Endothelial cell of umbilical vein (primary cell): ENCODE results near the gene TLCD2.
"Not testable (repeated sequence)": the region's sequence is repeated elsewhere in the genome, so short reads cannot be mapped to it uniquely, and the experiment has no call there.

ENCODE experiments used
- CTCF ChIP-seq, 2 donors: IDR thresholded peaks; 1 replicate in 1 of 2; 2 replicates in 1 of 2; pipeline ENCODE4 v1.5.1; 2011; ENCODE audit warnings: low read length in 2 of 2, mild to moderate bottlenecking in 2 of 2, moderate library complexity in 2 of 2, control low read depth in 1 of 2, inconsistent platforms in 1 of 2, low read depth in 1 of 2; ENCODE audit not compliant: insufficient read depth in 1 of 2; ENCODE audit errors: extremely low read depth in 1 of 2
- GATA2 ChIP-seq: IDR thresholded peaks from 2 replicates; pipeline ENCODE4 v1.7.0; 2011; ENCODE audit warnings: low read depth, mild to moderate bottlenecking, moderate library complexity, mixed read lengths, low read length; ENCODE audit not compliant: insufficient read length, insufficient read depth
- MAX ChIP-seq: IDR thresholded peaks from 2 replicates; pipeline ENCODE4 v1.6.1; 2011; ENCODE audit not compliant: insufficient read depth, insufficient read length
- POLR2A ChIP-seq: IDR thresholded peaks from 2 replicates; pipeline ENCODE4 v1.6.1; 2012; ENCODE audit warnings: low read depth, mild to moderate bottlenecking, control low read depth, low read length
- POLR2AphosphoS5 ChIP-seq: IDR thresholded peaks from 2 replicates; pipeline ENCODE4 v1.6.1; 2012; ENCODE audit warnings: low read depth, mild to moderate bottlenecking, control low read depth, low read length, moderate library complexity; ENCODE audit not compliant: insufficient read depth

- not testable (repeated sequence) for TF ChIP-seq POLR2AphosphoS5; MAX; CTCF (IDR thresholded peaks at IDR 0.05; ENCODE audit: extremely low read depth in 1 of 2, insufficient read depth in 1 of 2, low read depth in 1 of 2, low read length in 2 of 2); POLR2A; GATA2
These were observed 21.8 kb downstream of the TLCD2 start for GRCh38 chr17:1688405-1688804.
